Esophagus muscularis mucosa (tissue), 4 donors: ENCODE results near the gene C11orf97. TPM values are rescaled to one million over a fixed set of nuclear protein-coding genes. Genes with fewer than 3 reads are reported as not detected.

Experiments used
- DNase-seq: peaks from one replicate; pipeline ENCODE4 v3.0.0-alpha.2; 2017; ENCODE audit errors: extremely low spot score
- H3K27ac ChIP-seq, 4 donors: fragments of 200-600 bp; sonication (generic); replicated peaks in 1 of 4; 1 replicate in 3 of 4; 2 replicates in 1 of 4; pipeline ENCODE4 v1.5.1; 2016 to 2019; ENCODE audit warnings: mild to moderate bottlenecking in 1 of 4
- H3K27me3 ChIP-seq, 4 donors: fragments of 200-600 bp; sonication (generic); one replicate each; pipeline versions ENCODE4 v1.5.1 to v1.6.0; 2016 to 2019
- H3K36me3 ChIP-seq, 4 donors: fragments of 200-600 bp; sonication (generic); one replicate each; pipeline ENCODE4 v1.5.1; 2016 to 2019
- H3K4me1 ChIP-seq, 4 donors: fragments of 200-600 bp; sonication (generic); one replicate each; pipeline ENCODE4 v1.5.1; 2016 to 2019
- H3K4me3 ChIP-seq, 4 donors: fragments of 200-600 bp; sonication (generic); 1 replicate in 2 of 4; 2 replicates in 2 of 4; pipeline ENCODE4 v1.5.1; 2016 to 2019; ENCODE audit warnings: mild to moderate bottlenecking in 4 of 4, moderate library complexity in 1 of 4
- H3K9me3 ChIP-seq, 4 donors: fragments of 200-600 bp; sonication (generic); 1 replicate in 3 of 4; 2 replicates in 1 of 4; pipeline ENCODE4 v1.5.1; 2016 to 2019
- EP300 ChIP-seq: sonication (generic); formaldehyde crosslinking; IDR thresholded peaks from one replicate; pipeline ENCODE4 v1.6.1; 2017; ENCODE audit warnings: antibody characterized with exemption
- POLR2A ChIP-seq: fragments of 450-650 bp; IDR thresholded peaks from one replicate; pipeline ENCODE4 v1.6.1; 2017; ENCODE audit warnings: antibody characterized with exemption, moderate library complexity, mild to moderate bottlenecking, low read depth
- POLR2AphosphoS5 ChIP-seq, 2 donors: sonication (generic); formaldehyde crosslinking; IDR thresholded peaks; one replicate each; pipeline ENCODE4 v1.6.1; 2017; ENCODE audit warnings: antibody characterized with exemption in 2 of 2
- WGBS: methylation state at CpG from one replicate; pipeline ENCODE4 v1.1.5; 2018; 5-methylcytosine and 5-hydroxymethylcytosine counted together
- intact Hi-C: fragments of 100-400 bp; cut with DNase I; formaldehyde crosslinking; loops from one replicate; pipeline ENCODE4 v1.15.1; 2023
- total RNA-seq, 4 donors: library from RNA; depleted of rRNA; stranded (reverse); fragments of >200 nt; gene quantifications; one replicate each; pipeline versions ENCODE4 v1.1.0 to v1.2.1, GENCODE V29; 2016
- TF ChIP-seq, protein P1 (sequence below), 3 experiments: fragments of 200-600 bp in 2 of 3; fragments of 450-650 bp in 1 of 3; sonication (generic) in 2 of 3; IDR thresholded peaks; one replicate each; pipeline ENCODE4 v1.5.1; 2017 to 2019; ENCODE audit warnings: antibody characterized with exemption in 3 of 3, mild to moderate bottlenecking in 2 of 3, moderate library complexity in 1 of 3

Gene C11orf97
- total RNA-seq, 4 donors from 2014 or later: not detected

DNA sequence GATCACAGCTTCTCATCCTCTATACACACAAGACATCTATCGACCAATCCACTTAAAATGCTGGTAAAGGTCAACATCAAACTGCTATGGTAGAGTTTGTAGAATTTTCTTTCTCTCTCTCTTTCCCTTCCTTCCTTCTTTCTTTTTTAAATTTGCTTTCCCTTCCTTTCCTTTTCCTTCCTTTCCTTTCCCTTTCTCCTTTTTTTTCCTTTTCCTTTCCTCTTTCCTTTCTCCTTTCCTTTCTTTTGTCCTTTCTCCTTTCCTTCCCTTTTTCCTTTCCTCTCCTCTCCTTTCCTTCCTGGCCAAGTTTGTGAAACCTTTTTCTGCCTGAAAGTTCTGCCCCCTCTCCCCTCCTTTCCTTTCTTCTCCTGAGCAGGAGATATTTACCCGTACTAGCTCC lies 3.1 kb downstream of the C11orf97 start:
- no peaks in the 10 kb centered on the region for H3K27me3 ChIP-seq
- H3K4me1 ChIP-seq: peaks cover 7 to 17% (median 14%) of the 10 kb centered on the region in 4 donors
- no peaks in the 10 kb centered on the region for H3K36me3 ChIP-seq
- intact Hi-C loops: no loop called here
- H3K4me3 ChIP-seq: no peak overlapping the region
- no peak overlapping the region for H3K27ac ChIP-seq
- TF ChIP-seq POLR2A: no peak
- no peaks in the 10 kb centered on the region for H3K9me3 ChIP-seq
- DNase-seq: no peak
- 86% methylated on average over 2 of the region's 2 CpGs for WGBS

DNA sequence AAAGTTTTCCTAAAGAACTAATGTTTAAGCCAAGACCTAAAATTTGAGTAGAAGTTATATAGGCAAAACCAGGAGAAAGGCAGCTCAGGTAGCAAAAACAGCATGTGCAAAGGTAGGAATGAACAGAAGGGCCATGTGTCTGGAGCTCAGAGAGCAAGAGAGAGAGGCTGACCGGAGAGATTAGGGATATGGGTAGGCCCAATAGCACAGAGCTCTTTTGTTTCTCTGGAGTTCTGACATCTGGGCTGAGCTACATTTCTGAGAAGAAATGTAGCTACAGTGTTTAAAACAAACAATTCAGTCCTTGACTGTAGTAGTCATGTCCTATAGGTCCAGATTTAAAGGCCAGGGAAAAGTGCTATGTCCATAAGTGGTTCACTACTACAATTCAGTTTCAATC lies 4.5 kb downstream of the C11orf97 start:
- H3K4me1 ChIP-seq: peaks cover 7 to 17% (median 14%) of the 10 kb centered on the region in 4 donors
- intact Hi-C loops: no loop called here
- no peaks in the 10 kb centered on the region for H3K9me3 ChIP-seq
- DNase-seq: no peak
- H3K36me3 ChIP-seq: no peaks in the 10 kb centered on the region
- TF ChIP-seq, protein P1, sequence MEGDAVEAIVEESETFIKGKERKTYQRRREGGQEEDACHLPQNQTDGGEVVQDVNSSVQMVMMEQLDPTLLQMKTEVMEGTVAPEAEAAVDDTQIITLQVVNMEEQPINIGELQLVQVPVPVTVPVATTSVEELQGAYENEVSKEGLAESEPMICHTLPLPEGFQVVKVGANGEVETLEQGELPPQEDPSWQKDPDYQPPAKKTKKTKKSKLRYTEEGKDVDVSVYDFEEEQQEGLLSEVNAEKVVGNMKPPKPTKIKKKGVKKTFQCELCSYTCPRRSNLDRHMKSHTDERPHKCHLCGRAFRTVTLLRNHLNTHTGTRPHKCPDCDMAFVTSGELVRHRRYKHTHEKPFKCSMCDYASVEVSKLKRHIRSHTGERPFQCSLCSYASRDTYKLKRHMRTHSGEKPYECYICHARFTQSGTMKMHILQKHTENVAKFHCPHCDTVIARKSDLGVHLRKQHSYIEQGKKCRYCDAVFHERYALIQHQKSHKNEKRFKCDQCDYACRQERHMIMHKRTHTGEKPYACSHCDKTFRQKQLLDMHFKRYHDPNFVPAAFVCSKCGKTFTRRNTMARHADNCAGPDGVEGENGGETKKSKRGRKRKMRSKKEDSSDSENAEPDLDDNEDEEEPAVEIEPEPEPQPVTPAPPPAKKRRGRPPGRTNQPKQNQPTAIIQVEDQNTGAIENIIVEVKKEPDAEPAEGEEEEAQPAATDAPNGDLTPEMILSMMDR (IDR thresholded peaks at IDR 0.05): no peak
- no peak for TF ChIP-seq POLR2AphosphoS5 (IDR thresholded peaks at IDR 0.05)
- TF ChIP-seq EP300: no peak
- TF ChIP-seq POLR2A: no peak
- 22% methylated on average over 1 of the region's 1 CpG for WGBS
- no peak overlapping the region for H3K27ac ChIP-seq
- H3K4me3 ChIP-seq: no peak overlapping the region
- H3K27me3 ChIP-seq: no peaks in the 10 kb centered on the region

DNA sequence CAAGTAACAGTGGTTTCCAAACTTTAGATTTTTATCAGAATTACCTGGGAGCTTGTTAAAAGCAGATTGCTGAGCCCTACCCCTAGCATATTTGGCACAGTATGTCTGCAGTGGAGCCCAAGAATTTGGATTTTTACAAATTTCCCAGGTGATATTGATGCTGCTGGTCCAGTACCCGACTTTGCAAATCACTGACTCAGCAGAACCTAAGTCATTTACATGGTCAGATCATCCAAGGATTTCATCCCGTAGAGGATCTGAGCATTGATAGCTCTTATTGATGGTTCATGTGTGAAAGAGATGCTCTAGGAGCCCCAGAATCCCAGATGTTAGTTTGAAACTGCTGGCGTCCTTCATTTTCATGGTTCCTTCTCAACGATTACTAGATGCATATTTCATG lies 6.0 kb downstream of the C11orf97 start:
- intact Hi-C loops: no loop called here
- 68% methylated on average over 4 of the region's 4 CpGs for WGBS

DNA sequence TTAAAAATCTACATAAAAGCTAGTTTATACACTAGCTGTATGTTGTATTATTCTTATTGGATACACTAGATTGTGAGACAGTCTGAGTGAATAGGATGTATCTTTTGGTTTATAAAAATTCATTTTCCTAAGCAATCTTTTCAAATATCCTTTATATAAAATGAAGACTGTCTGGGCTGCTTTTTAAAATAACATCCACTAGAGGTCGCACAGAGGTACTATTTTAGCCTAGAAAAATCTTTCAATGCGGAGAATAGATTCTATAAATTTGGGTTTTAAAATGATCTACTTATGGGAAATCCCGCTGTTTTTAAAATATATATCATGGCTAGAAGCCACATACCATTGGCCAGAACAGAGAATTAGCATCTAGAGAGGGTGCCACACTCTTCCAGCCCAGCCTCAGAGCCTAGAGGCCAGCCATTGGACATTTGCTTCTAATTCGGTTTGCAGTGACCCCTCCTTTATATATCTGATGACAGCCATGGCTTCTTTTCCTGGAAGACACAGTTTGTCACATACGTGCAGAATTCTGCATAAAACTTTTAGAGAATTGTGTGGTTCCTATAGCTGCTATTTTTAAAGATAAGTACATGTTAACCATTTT lies 7.3 kb downstream of the C11orf97 start:
- TF ChIP-seq EP300: no peak
- TF ChIP-seq, protein P1 (IDR thresholded peaks at IDR 0.05): peak; percentile 60 to 74 (median 63)
- Histone ChIP-seq H3K27ac (no peak overlapping the region), H3K27me3 (no peaks in the 10 kb centered on the region), H3K36me3 (no peaks in the 10 kb centered on the region), H3K4me3 (no peak overlapping the region), H3K9me3 (no peaks in the 10 kb centered on the region), H3K4me1 (peaks cover 0 to 4% (median 4%) of the 10 kb centered on the region in 4 donors)
- DNase-seq: no peak
- intact Hi-C loops: loop anchor here (2.0 to 10.0 kb wide), 3 partner anchors 38 to 375 kb away; no protein-coding TSS in a partner anchor
- 16% methylated on average over 5 of the region's 5 CpGs for WGBS

More for the DNA sequence above, 6.0 kb downstream of the C11orf97 start:
- Histone ChIP-seq H3K36me3 (no peaks in the 10 kb centered on the region), H3K27me3 (no peaks in the 10 kb centered on the region), H3K4me3 (no peak overlapping the region), H3K9me3 (no peaks in the 10 kb centered on the region), H3K27ac (no peak overlapping the region), H3K4me1 (peaks cover 0 to 4% (median 4%) of the 10 kb centered on the region in 4 donors)
- no peak for DNase-seq
- TF ChIP-seq, protein P1 (IDR thresholded peaks at IDR 0.05): no peak
- TF ChIP-seq POLR2AphosphoS5 (IDR thresholded peaks at IDR 0.05): no peak
- TF ChIP-seq EP300: no peak
- TF ChIP-seq POLR2A: no peak

DNA sequence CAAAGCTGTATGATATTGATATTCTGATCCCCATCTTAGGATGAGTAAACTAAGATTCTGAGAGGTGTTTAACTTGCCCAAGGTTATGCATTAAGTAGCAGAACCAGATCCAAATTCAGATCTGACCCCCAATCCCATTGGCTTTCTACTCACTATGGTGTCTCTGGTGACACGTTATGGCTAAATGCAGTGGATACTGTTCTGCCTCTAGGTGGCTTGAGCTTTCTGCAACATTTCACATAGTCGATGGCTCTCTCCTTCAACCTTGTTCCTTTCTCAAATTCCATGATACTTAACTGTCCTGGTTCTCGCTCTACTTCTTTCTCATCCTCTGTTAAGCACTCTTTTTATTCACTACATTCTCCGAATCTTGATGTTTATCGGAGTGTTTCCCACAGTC lies 9.4 kb downstream of the C11orf97 start:
- intact Hi-C loops: loop anchor here (2.0 to 10.0 kb wide), 3 partner anchors 36 to 373 kb away; no protein-coding TSS in a partner anchor

More for the DNA sequence above, 9.4 kb downstream of the C11orf97 start:
- no peak for TF ChIP-seq EP300
- TF ChIP-seq, protein P1 (IDR thresholded peaks at IDR 0.05): peak in 1 of 3 experiments; percentile 28
- 66% methylated on average over 5 of the region's 5 CpGs for WGBS
- H3K9me3 ChIP-seq: no peaks in the 10 kb centered on the region
- H3K4me3 ChIP-seq: no peak overlapping the region
- no peak for DNase-seq
- H3K4me1 ChIP-seq: peaks cover 0 to 9% (median 9%) of the 10 kb centered on the region in 4 donors
- no peaks in the 10 kb centered on the region for H3K27me3 ChIP-seq
- no peak overlapping the region for H3K27ac ChIP-seq
- no peaks in the 10 kb centered on the region for H3K36me3 ChIP-seq
